MCF 10A (cell line): Measurements from ENCODE around the gene LRBA. TPM values are rescaled to one million over a fixed set of nuclear protein-coding genes. Genes with fewer than 3 reads are reported as not detected.
"Not testable (repeated sequence)": the region's sequence is repeated elsewhere in the genome, so short reads cannot be mapped to it uniquely, and the experiment has no call there.

Experiments
- BruUV-seq: library from RNA; stranded (reverse); fragments of 400-500 nt; replicated peaks from 2 replicates; lab custom pipeline; 2021; lab: Mats Ljungman, UMichigan
- CTCF ChIA-PET: fragments of 300-600 bp; sonication (Branson Sonifier 250); formaldehyde crosslinking; extraction: SDS; loops from one replicate; lab custom pipeline; 2021; ENCODE audit warnings: antibody characterized with exemption, inconsistent platforms; lab: Yijun Ruan, JAX
- POLR2A ChIA-PET: fragments of 300-600, 350-650 bp; sonication (Branson Sonifier 250); formaldehyde crosslinking; extraction: SDS; loops from one replicate; lab custom pipeline; 2020; ENCODE audit warnings: antibody characterized with exemption, inconsistent platforms; lab: Yijun Ruan, JAX
- DNase-seq: peaks from one replicate; pipeline ENCODE4 v3.0.0-alpha.2; 2018; ENCODE audit not compliant: unreplicated experiment
- H3K27ac Mint-ChIP-seq: one replicate; pipeline ENCODE4 v1.8.0; 2022; ENCODE audit warnings: mild to moderate bottlenecking, low read depth, mixed read lengths; ENCODE audit not compliant: unreplicated experiment
- H3K27me3 Mint-ChIP-seq: one replicate; pipeline ENCODE4 v1.8.0; 2022; ENCODE audit warnings: mixed read lengths; ENCODE audit not compliant: insufficient read depth, unreplicated experiment
- H3K36me3 Mint-ChIP-seq: one replicate; pipeline ENCODE4 v1.8.0; 2022; ENCODE audit warnings: mild to moderate bottlenecking, moderate library complexity, mixed read lengths; ENCODE audit not compliant: insufficient read depth, unreplicated experiment
- H3K4me1 Mint-ChIP-seq: one replicate; pipeline ENCODE4 v1.8.0; 2022; ENCODE audit warnings: mixed read lengths; ENCODE audit not compliant: insufficient read depth, unreplicated experiment
- H3K4me3 Mint-ChIP-seq: one replicate; pipeline ENCODE4 v1.8.0; 2022; ENCODE audit warnings: mild to moderate bottlenecking, moderate library complexity, mixed read lengths; ENCODE audit not compliant: unreplicated experiment
- H3K9me3 Mint-ChIP-seq: one replicate; pipeline ENCODE4 v1.8.0; 2022; ENCODE audit warnings: mixed read lengths; ENCODE audit not compliant: unreplicated experiment
- CTCF ChIP-seq: fragments of 200-600 bp; IDR thresholded peaks from one replicate; pipeline ENCODE4 v1.8.0; 2022; ENCODE audit warnings: antibody characterized with exemption, mild to moderate bottlenecking; ENCODE audit not compliant: unreplicated experiment
- intact Hi-C: fragments of 100-400 bp; cut with micrococcal nuclease; formaldehyde crosslinking; loops from 2 replicates; pipeline ENCODE4 v1.14.1; 2022
- total RNA-seq: library from RNA; stranded (reverse); gene quantifications from 2 replicates; pipeline ENCODE4 v1.2.3, GENCODE V29; 2022

LRBA gene
- total RNA-seq, 1 experiment from 2014 or later, result 64.5 TPM

- Mint-ChIP-seq H3K27me3 (no peaks in the 10 kb centered on the region), H3K36me3 (no peaks in the 10 kb centered on the region), H3K27ac (no peak overlapping the region), H3K9me3 (no peaks in the 10 kb centered on the region), H3K4me3 (no peak overlapping the region), H3K4me1 (peaks cover 14% of the 10 kb centered on the region)
- BruUV-seq, result no TSS peak
- no peak for DNase-seq
- CTCF ChIA-PET, result no interaction called here
- intact Hi-C loops, result no loop called here
- no peak for TF ChIP-seq CTCF
- POLR2A ChIA-PET, result interaction anchor here (1.0 kb wide), 1 partner anchor 35 kb away, joined by 3 read pairs; no protein-coding TSS in a partner anchor
These were observed 50.3 kb downstream of the LRBA start for GRCh38 chr4:150964754-150965153.

- H3K9me3 Mint-ChIP-seq, BruUV-seq, POLR2A ChIA-PET, intact Hi-C loops, CTCF ChIA-PET, H3K27me3 Mint-ChIP-seq, DNase-seq, H3K36me3 Mint-ChIP-seq, H3K4me3 Mint-ChIP-seq, H3K27ac Mint-ChIP-seq: not testable (repeated sequence)
- H3K4me1 Mint-ChIP-seq, result peaks cover 14% of the 10 kb centered on the region
These were observed 51.3 kb downstream of the LRBA start for GRCh38 chr4:150963602-150964345.

GRCh38 chr4:150962245-150962644, 52.8 kb downstream of the LRBA start:
- TF ChIP-seq CTCF, result no peak
- peak; percentile 9 for DNase-seq
- CTCF ChIA-PET, result interaction anchor here (0.5 to 2.0 kb wide), 7 partner anchors 9 to 720 kb away, joined by 3 to 8 read pairs (median 4); no protein-coding TSS in a partner anchor
- Mint-ChIP-seq H3K27me3 (no peaks in the 10 kb centered on the region), H3K4me1 (peaks cover 14% of the 10 kb centered on the region), H3K27ac (no peak overlapping the region), H3K9me3 (peaks cover 9% of the 10 kb centered on the region), H3K4me3 (no peak overlapping the region), H3K36me3 (peaks cover 9% of the 10 kb centered on the region)
- POLR2A ChIA-PET, result interaction anchor here (0.6 to 1.4 kb wide), 4 partner anchors 9 to 579 kb away, joined by 3 to 6 read pairs (median 3); no protein-coding TSS in a partner anchor
- no TSS peak for BruUV-seq
- intact Hi-C loops, result no loop called here

GRCh38 chr4:150961566-150961965, 53.5 kb downstream of the LRBA start:
- Mint-ChIP-seq H3K9me3 (peaks cover 9% of the 10 kb centered on the region), H3K4me3 (no peak overlapping the region), H3K4me1 (peaks cover 14% of the 10 kb centered on the region), H3K27ac (no peak overlapping the region), H3K27me3 (no peaks in the 10 kb centered on the region), H3K36me3 (peaks cover 9% of the 10 kb centered on the region)
- BruUV-seq, result no TSS peak
- TF ChIP-seq CTCF, result no peak
- POLR2A ChIA-PET, result interaction anchor here (0.6 to 1.4 kb wide), 5 partner anchors 17 to 87 kb away, joined by 3 to 4 read pairs (median 3); no protein-coding TSS in a partner anchor
- no peak for DNase-seq
- intact Hi-C loops, result no loop called here
- CTCF ChIA-PET, result interaction anchor here (0.5 to 3.1 kb wide), 15 partner anchors 9 to 719 kb away, joined by 3 to 28 read pairs (median 4); no protein-coding TSS in a partner anchor
